A673 (cell line): ENCODE measurements around the gene NCBP2L. TPM values are rescaled to one million over a fixed set of nuclear protein-coding genes. Genes with fewer than 3 reads are reported as not detected.
A peak's percentile ranks its signal among the peaks of the same experiment; 100 is the strongest.

ENCODE experiments used
- BruUV-seq: library from RNA; stranded (reverse); fragments of 400-500 nt; replicated peaks from 2 replicates; lab custom pipeline; 2021; lab: Mats Ljungman, UMichigan
- CTCF ChIA-PET: fragments of 300-600 bp; sonication (Branson Sonifier 250); formaldehyde crosslinking; loops from one replicate; lab custom pipeline; 2022; ENCODE audit warnings: antibody characterized with exemption; lab: Charles Lee
- POLR2A ChIA-PET: fragments of 300-600 bp; sonication (Branson Sonifier 250); formaldehyde crosslinking; loops from one replicate; lab custom pipeline; 2022; ENCODE audit warnings: antibody characterized with exemption; ENCODE audit not compliant: low non-redundant PET; lab: Charles Lee
- DNase-seq: peaks from one replicate; pipeline ENCODE4 v3.0.0-alpha.2; 2015; ENCODE audit warnings: low spot score
- H3K27ac ChIP-seq: fragments of 200-600 bp; sonication (generic); 2 replicates; pipeline ENCODE4 v1.5.1; 2016; ENCODE audit warnings: mixed run types, low read depth, mild to moderate bottlenecking, mixed read lengths, antibody characterized with exemption, low read length; ENCODE audit not compliant: poor library complexity, severe bottlenecking
- H3K27me3 ChIP-seq: fragments of 200-600 bp; sonication (generic); replicated peaks from 2 replicates; pipeline ENCODE4 v1.6.1; 2017; ENCODE audit warnings: mixed run types, low read depth, mild to moderate bottlenecking, mixed read lengths, antibody characterized with exemption, low read length; ENCODE audit not compliant: insufficient read depth, poor library complexity
- H3K36me3 ChIP-seq: fragments of 200-600 bp; sonication (generic); 2 replicates; pipeline ENCODE4 v1.6.1; 2016; ENCODE audit warnings: mixed run types, mild to moderate bottlenecking, mixed read lengths, antibody characterized with exemption, low read length; ENCODE audit not compliant: insufficient read depth, poor library complexity, severe bottlenecking
- H3K4me1 ChIP-seq: fragments of 200-600 bp; sonication (generic); 2 replicates; pipeline ENCODE4 v1.6.1; 2017; ENCODE audit warnings: mixed run types, mild to moderate bottlenecking, mixed read lengths, antibody characterized with exemption, low read length; ENCODE audit not compliant: insufficient read depth, poor library complexity, severe bottlenecking
- H3K4me3 ChIP-seq: fragments of 200-600 bp; sonication (generic); 2 replicates; pipeline ENCODE4 v1.5.1; 2016; ENCODE audit warnings: low read depth, mixed run types, mild to moderate bottlenecking, mixed read lengths, low read length; ENCODE audit not compliant: poor library complexity, severe bottlenecking
- H3K9me3 ChIP-seq: fragments of 200-600 bp; sonication (generic); 2 replicates; pipeline ENCODE4 v1.6.1; 2016; ENCODE audit warnings: mixed run types, low read depth, mild to moderate bottlenecking, mixed read lengths, antibody characterized with exemption, low read length; ENCODE audit not compliant: poor library complexity, severe bottlenecking
- EZH2 ChIP-seq: fragments of 200-600 bp; sonication (generic); IDR thresholded peaks from 2 replicates; pipeline ENCODE4 v1.6.1; 2017; ENCODE audit warnings: borderline replicate concordance, low read depth, mild to moderate bottlenecking, mixed read lengths, antibody characterized with exemption, low read length; ENCODE audit not compliant: poor library complexity, severe bottlenecking
- intact Hi-C: fragments of 100-400 bp; cut with micrococcal nuclease; formaldehyde crosslinking; loops from one replicate; pipeline ENCODE4 v1.10.0; 2022; ENCODE audit not compliant: unreplicated experiment
- total RNA-seq: library from RNA; stranded (reverse); gene quantifications from 2 replicates; pipeline ENCODE4 v1.2.3, GENCODE V29; 2021
- TF ChIP-seq, protein P1 (sequence below): fragments of 300-800, 200-600 bp; sonication (generic); conservative IDR thresholded peaks from 2 replicates; pipeline ENCODE4 v1.5.1; 2017; ENCODE audit warnings: low read depth, mild to moderate bottlenecking, antibody characterized with exemption, low read length, moderate library complexity, mixed read lengths

NCBP2L gene
- total RNA-seq, 1 experiment from 2014 or later, result not detected

DNA sequence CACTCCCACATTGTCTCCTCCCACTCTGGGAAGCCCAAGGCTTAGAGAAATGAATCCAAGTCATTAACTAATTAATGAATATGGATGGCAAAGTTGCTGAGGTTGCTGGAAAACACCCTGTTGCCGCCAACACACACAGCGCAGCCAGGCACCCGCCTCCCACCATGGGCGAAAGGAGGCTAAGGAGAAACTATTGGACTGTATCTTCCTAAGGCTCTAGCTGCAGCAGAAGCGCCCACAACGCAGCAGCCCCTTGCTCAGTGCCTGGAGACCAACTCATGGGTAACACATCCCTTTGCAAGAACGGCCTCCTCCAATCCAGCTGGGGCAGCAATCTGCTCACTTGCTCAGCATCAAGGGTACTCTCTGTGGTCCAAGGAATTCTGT is 36.1 kb upstream of the NCBP2L start:
- no peak for TF ChIP-seq EZH2
- TF ChIP-seq, protein P1, sequence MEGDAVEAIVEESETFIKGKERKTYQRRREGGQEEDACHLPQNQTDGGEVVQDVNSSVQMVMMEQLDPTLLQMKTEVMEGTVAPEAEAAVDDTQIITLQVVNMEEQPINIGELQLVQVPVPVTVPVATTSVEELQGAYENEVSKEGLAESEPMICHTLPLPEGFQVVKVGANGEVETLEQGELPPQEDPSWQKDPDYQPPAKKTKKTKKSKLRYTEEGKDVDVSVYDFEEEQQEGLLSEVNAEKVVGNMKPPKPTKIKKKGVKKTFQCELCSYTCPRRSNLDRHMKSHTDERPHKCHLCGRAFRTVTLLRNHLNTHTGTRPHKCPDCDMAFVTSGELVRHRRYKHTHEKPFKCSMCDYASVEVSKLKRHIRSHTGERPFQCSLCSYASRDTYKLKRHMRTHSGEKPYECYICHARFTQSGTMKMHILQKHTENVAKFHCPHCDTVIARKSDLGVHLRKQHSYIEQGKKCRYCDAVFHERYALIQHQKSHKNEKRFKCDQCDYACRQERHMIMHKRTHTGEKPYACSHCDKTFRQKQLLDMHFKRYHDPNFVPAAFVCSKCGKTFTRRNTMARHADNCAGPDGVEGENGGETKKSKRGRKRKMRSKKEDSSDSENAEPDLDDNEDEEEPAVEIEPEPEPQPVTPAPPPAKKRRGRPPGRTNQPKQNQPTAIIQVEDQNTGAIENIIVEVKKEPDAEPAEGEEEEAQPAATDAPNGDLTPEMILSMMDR, result no peak
- CTCF ChIA-PET, result no interaction called here
- peaks cover 4% of the 10 kb centered on the region for H3K27me3 ChIP-seq

DNA sequence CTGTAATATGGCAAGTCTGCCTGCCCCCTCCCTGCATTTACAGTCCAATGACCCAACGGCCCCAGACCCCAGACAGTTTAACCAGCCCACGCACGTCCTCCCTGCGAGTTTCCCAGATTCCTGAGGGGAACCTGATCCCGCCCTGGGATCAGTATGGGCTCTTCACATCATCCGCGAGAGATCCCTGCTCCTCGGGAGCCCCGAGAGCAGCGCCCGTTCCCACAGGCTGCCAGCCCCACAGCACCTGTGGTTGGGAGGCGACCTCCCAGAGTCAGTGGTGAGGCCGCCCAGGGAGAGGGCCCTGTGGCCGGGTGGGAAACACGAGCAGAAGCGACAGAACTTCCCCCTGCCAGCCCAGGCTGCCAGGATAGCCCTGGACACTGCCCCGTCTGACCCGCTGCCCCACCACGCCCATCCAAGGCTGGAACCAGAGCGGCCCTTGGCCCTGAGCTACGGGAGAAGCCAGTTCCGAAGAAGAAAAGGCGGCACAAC is 34.8 kb upstream of the NCBP2L start:
- TF ChIP-seq, protein P1, result no peak
- TF ChIP-seq EZH2, result no peak

More for the DNA sequence above, 36.1 kb upstream of the NCBP2L start:
- Histone ChIP-seq H3K27ac (no peak overlapping the region), H3K9me3 (no peaks in the 10 kb centered on the region), H3K36me3 (no peaks in the 10 kb centered on the region), H3K4me3 (no peak overlapping the region), H3K4me1 (peaks cover 25% of the 10 kb centered on the region)
- POLR2A ChIA-PET, result no interaction called here
- BruUV-seq, result no TSS peak
- DNase-seq, result no peak
- intact Hi-C loops, result no loop called here

DNA sequence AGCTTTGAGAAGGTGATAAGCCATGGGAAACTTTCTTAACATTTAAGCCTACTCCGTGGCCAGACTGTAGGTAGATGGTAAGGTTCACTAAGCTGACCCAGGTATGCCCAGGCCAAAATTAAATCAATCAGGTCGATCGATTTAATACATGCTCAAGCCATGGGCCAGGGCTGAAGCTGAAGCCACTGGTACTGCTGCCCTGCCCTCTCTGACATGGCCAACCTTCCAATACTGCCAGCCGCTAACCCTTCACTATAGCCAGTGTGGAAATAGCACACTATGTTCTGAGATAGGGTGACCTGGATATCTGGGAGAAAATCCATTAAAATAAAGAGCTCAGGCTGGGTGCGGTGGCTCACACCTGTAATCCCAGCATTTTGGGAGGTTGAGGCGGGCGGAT is 33.5 kb upstream of the NCBP2L start:
- TF ChIP-seq, protein P1, result no peak
- TF ChIP-seq EZH2, result no peak
- Histone ChIP-seq H3K4me1 (peaks cover 18% of the 10 kb centered on the region), H3K36me3 (no peaks in the 10 kb centered on the region), H3K27me3 (peaks cover 4% of the 10 kb centered on the region), H3K27ac (no peak overlapping the region), H3K4me3 (no peak overlapping the region), H3K9me3 (no peaks in the 10 kb centered on the region)
- intact Hi-C loops, result no loop called here
- no TSS peak for BruUV-seq
- DNase-seq, result no peak
- POLR2A ChIA-PET, result no interaction called here
- CTCF ChIA-PET, result no interaction called here

More for the DNA sequence above, 34.8 kb upstream of the NCBP2L start:
- Histone ChIP-seq H3K9me3 (no peaks in the 10 kb centered on the region), H3K4me1 (peaks cover 18% of the 10 kb centered on the region), H3K27me3 (peaks cover 4% of the 10 kb centered on the region), H3K4me3 (no peak overlapping the region), H3K27ac (peak overlapping the region; percentile 69), H3K36me3 (no peaks in the 10 kb centered on the region)
- intact Hi-C loops, result no loop called here
- CTCF ChIA-PET, result no interaction called here
- BruUV-seq, result no TSS peak
- no peak for DNase-seq
- POLR2A ChIA-PET, result no interaction called here
